HG03064 (cell line): ENCODE data around the gene PPIP5K2.

Source experiments
- ATAC-seq: cut with Tn5 transposase; IDR thresholded peaks from one replicate; pipeline ENCODE4 v1.9.1; 2021; ENCODE audit warnings: low read depth; ENCODE audit not compliant: unreplicated experiment

Gene PPIP5K2

DNA sequence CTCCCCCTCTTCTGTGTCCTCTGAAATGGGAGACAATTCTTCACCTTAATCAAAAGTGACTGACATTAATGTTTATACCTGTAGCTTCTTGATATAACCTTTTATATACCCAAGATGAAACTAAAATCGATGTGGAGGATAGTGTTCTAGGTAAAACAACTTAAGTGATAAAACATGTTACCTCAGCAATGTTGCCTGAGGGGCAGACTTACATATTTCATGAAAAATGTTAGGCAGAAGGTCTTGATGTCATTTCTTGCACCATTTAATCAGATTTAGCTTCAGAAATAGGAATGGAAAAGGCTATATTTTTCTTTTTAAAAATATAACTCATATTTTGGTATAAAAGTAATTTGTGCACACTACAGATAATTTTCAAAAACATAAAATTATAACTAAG lies 115.8 kb downstream of the PPIP5K2 start:
- ATAC-seq: no peak

DNA sequence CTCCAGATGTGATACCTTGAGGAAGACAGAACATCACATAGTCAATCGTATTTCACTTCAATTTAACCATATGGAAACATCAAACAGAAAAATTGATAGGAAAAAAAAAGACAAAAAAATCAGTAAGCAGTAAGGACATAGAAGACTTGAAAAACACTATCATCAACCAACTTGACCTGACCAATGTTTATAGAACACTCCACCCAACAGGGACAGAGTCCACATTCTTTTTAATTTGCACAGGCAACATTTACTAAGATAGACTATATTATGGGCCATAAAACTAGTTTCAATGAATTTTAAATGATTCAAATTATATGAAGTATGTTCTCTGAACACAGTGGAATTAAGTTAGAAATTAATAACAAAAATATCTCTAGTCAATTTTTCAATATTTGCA lies 117.7 kb downstream of the PPIP5K2 start:
- ATAC-seq: no peak

DNA sequence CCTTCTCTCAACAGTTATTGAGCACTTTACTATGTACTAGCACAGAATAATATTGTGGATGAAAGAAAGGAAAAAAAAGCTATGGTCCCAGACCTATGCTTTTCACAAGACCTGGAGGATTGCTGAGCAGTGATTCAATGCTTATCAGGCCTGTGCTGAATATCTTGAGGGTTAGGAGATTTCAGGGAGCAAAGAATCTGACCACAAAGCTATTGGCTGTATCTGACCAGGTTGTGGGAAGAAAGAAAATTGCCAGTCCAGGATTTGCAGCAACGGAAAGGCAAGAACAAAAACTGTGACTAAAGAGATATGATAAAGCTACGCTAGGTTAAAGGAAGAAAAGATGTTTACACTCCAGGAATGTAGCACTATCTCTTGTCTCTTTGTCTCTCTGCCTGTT lies 123.6 kb downstream of the PPIP5K2 start:
- ATAC-seq: no peak

DNA sequence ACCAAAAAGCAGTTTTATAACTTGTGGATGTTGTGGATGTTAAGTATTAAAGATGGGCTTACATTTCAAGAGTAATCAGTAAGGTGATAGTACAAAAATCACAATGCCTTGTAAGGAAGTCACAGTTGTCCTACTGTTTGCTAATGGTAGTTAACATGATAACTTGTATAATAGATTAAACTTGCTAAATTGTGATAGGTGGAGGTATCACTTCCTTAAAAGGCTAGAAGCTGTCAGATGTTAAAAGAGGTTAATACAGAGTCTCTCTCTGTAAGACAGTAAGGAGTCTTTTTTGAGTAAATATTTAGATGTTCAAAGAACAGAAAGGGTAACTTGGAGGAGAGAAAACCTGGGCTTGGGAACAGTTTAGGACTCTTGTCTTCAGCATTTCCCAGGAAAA lies 124.3 kb downstream of the PPIP5K2 start:
- no peak for ATAC-seq

DNA sequence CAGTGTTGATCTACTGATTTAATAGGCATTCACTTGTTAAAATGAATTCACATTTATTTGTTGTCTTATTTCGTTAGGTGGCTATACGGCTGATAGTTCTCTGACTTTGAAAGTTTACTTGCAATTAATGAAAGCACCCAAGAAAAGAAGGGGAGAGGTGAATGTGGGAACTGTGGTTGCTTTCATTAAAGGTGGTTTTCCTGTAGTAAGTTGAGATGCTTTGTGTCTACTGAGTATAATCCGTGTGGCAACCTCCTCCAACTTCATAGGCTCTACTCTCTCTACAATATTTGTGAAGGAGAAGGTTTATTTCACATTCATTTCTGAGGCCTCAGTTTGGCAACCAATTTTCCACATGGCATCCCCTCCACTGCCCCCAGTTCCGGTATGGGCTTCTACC lies 125.7 kb downstream of the PPIP5K2 start:
- no peak for ATAC-seq

DNA sequence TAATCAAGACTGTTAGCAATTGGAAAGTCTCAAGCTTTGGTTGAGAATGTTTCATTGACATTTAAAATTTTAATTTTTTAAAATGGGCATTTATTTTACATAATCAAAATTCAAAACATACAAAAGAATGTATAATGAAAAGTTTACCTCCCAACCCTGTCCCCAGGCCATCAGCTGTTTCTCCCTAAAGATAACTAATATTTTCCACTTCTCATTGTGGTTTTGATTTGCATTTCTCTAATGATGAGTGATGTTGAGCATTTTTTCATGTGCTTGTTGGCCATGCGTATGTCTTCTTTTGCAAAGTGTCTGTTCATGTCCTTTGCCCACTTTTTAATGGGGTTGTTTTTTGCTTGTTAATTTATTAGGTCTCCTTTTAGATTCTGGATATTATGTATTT lies 127.0 kb downstream of the PPIP5K2 start:
- no peak for ATAC-seq

DNA sequence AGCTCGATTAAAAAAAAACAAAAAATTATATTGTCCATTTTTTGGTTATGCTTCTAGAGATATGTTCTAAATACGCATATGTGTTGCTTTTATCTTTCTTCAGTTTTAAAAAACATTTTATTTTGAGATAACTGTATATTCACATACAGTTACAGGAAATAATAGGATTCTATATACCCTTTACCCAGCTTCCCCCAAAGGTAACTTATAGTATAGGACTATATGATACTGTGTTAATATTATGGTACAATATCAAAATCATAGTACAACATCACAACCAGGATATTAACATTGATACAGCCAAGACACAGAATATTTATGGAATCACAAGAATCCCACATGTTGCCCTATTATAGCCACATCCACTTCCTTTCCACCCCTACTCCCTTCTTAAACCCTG lies 129.0 kb downstream of the PPIP5K2 start:
- no peak for ATAC-seq

DNA sequence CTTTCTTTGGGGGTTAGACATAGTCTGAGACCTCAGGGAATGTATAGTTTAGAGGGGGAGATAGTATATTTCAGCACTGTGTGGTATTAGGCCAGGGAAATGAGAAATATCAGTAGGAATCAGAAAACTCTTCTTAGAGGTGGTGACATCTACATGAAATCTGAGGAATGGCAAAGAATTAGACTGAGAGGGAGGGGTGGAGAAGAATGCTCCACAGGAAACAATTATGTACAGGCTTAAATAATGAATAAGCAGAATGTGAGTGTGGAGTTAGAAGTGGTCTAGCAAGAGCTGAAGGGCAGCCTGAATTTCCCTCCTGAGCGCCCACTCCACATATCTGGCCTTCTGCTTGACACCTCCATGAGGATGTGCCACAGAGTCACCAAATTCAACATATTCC lies 134.8 kb downstream of the PPIP5K2 start:
- no peak for ATAC-seq

DNA sequence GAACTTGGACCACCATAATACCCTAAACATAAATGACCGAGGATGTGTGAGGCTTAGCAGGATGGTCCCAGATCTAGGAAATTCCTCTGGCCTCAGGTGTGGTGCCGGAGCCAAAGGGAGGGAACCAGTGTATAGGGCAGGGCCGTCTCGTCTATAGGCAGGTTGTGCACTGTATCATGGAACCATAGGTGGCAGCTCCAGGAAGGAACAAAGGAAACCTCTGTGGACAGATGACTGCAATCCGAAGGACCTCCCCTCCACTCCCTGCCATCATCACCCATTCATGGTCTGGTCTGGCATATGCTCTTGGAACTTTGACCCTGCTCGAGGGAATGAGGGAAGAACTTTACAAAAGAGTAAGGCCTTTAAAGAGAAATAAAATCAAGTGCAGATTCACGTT lies 135.6 kb downstream of the PPIP5K2 start:
- ATAC-seq: no peak

DNA sequence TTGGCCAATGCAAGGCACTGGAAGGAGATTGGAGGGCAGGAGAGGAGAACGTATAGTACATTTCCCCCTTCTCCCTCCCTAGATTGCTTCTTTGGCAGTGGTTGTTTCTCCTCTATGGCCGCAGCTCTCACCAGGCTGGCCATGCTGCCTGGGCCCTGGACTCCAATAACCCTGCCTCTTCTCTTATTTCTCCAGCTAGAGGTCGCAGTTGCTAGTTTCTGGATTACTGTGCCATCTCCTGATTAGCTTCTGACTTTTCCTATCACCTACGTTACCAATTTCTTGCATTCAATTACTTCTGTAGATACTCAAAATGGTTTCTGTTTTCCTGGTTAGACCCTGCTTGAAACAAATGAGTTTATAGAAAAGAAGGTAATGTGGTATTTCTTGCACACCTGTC lies 136.1 kb downstream of the PPIP5K2 start:
- no peak for ATAC-seq

DNA sequence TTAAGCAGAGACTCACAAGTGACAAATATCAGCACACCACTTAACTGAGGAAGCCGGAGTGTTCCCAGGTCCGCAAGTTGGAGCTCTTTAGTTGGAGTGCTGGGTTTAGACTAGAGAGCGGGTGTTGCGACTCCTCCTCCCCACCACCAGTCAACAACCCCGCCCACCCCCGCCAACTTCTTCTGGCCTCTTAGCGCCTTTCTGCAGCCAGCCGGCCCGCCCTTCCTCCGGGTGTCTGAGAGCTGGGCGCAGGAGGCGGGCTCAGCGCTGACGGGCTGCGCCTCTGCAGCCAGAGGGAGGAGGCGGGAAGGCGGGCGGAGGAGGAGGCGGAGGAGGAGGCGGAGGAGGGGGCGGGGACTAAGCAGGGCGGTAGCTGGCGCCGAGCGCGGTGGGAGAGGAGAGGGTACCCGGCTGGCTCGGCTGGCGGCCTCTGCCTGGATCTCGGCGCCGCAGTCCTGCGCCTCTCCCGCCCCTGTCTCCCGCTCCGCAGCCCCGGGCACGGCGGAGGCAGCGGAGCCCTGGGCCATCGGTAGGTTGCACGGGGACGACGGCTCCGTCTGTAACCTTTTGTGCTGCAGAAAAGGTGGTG lies 138.4 kb downstream of the PPIP5K2 start, which contains the start of gene MACIR:
MACIR (plus strand) TSS at position 396 of the 589 bp plus-strand sequence. CDS start 17,157 bp downstream, outside the sequence.
- peak; percentile 75 for ATAC-seq

DNA sequence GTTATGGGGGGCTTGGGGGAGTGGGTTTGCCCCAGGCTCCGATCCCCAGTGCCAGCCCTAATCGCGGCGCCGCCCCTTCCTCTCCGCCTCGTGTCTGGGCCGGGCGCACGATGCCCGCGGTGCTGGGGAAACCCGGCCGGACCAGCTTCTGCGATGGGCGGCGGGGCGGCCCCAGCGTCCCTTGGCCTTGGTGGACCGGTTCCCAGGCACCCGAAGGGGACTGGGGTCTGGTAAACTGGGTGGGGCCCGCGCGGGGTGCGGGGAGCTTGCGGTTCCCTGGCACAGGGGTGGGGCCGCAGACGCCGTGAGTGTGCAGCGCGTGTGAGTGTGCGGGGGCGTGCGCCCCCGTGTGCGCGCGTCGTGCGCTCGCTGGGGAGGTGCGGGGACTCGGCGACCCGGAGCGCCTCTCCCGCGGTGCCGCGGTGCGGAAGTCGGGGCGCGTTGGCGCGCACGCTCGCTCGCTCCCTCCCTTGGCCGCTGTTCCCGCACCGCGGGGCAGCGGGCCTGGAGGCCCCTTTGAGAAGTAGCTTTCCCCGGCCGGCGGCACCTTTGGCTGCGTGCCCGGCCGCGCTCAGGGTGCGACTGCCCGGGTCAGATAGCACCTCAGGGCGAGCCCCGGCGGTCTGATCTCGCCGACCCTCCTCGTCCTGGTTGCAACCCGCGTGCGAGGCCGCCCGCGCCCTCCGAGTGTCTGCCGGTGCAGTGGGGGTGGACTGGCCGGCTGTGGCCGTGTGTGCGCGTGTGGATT lies 139.0 kb downstream of the PPIP5K2 start:
- ATAC-seq: peak; percentile 36

DNA sequence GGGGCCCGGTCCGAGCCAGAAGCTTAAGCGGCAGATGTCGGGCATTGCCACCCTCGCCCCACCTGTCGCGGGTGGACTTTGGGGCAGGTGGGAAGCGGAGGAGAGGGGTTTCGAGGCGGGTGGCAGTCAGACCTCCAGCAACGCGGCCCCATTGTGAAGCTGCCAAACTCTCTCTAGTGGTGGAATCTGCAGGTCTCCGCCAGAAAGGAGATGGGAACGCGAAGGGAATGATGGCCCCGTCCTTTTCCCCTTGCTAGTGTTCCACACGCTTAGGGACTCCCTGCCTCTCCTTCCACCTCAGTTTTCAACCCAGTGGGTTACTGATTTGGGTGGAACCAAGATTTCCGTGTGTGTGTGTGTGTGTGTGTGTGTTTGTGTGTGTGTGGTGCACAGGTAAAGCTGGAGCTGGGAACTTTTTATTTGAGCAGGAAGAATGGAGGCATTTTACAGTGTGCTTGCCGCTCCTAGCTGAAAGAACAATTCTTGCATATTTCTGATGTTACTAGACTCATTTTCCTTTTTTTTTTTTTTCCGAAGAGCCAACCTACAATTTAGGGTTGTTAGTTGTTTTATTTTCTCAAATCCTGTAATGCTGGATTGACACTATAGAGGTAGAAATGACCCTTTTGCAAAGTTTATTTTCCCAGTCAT lies 139.7 kb downstream of the PPIP5K2 start:
- ATAC-seq: no peak

DNA sequence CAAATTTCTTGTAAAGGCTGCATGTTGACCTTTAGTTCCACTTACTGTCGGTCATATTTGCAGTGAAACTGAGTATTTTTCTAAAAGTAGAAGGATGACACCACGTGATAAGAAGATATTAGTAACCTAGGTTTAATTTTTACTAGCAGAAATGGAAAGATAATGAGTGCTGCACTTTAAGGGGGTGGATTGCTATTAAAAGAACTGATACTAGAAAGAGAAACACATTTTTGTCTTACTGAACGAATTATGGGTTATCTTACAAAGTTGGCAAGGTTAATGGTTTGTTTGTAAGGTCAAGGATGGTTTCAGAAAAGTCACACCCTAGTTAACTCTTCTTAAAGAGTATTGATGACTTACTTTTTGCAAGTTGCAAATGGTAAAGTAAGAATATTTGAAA lies 140.8 kb downstream of the PPIP5K2 start:
- peak; percentile 43 for ATAC-seq
